A549 (cell line): ENCODE data around the gene POU2F3. TPM values are rescaled to one million over a fixed set of nuclear protein-coding genes. Genes with fewer than 3 reads are reported as not detected.

Experiments
- ATAC-seq, 2 experiments: fragments of 200-7000 bp in 1 of 2; fragments of >200 bp in 1 of 2; cut with Nextera tagmentation in 1 of 2; cut with Tn5 transposase in 1 of 2; 3 replicates each; pipeline versions ENCODE4 v1.8.0 to v1.9.1; 2018 to 2020; ENCODE audit warnings: mild to moderate bottlenecking in 1 of 2, moderate library complexity in 1 of 2
- CTCF ChIA-PET: fragments of 300-600 bp; sonication (Branson Sonifier 250); formaldehyde crosslinking; extraction: SDS; loops from one replicate; lab custom pipeline; 2021; ENCODE audit warnings: antibody characterized with exemption, inconsistent platforms; lab: Yijun Ruan, JAX
- POLR2A ChIA-PET: fragments of 350-600 bp; formaldehyde crosslinking; extraction: SDS; loops from one replicate; lab custom pipeline; 2021; ENCODE audit warnings: antibody characterized with exemption, inconsistent platforms; lab: Yijun Ruan, JAX
- DNase-seq, 2 experiments: peaks; one replicate each; pipeline versions ENCODE4 v3.0.0 to v3.0.0-alpha.2; 2011 to 2016; ENCODE audit warnings: low read depth in 1 of 2, low spot score in 1 of 2
- FAIRE-seq: peaks from 2 replicates; lab custom pipeline; 2011; peaks lifted over from hg19 to GRCh38; lab: Jason Lieb, UNC
- H3K27ac ChIP-seq, 2 experiments: fragments of >200 bp; sonication (Bioruptor Twin); formaldehyde crosslinking; 3 replicates each; pipeline ENCODE4 v1.5.1; 2016 to 2017
- H3K4me1 ChIP-seq: fragments of >200 bp; sonication (Bioruptor Twin); formaldehyde crosslinking; 3 replicates; pipeline ENCODE4 v1.6.1; 2016
- H3K4me2 ChIP-seq: fragments of >200 bp; sonication (Bioruptor Twin); formaldehyde crosslinking; 3 replicates; pipeline ENCODE4 v1.6.1; 2016
- H3K4me3 ChIP-seq: fragments of >200 bp; sonication (Bioruptor Twin); formaldehyde crosslinking; 3 replicates; pipeline ENCODE4 v1.5.1; 2016
- H3K9me3 ChIP-seq: fragments of >200 bp; sonication (Bioruptor Twin); formaldehyde crosslinking; 3 replicates; pipeline ENCODE4 v1.6.1; 2016
- BCL3 ChIP-seq: fragments of >200 bp; sonication (Bioruptor Twin); formaldehyde crosslinking; IDR thresholded peaks from 3 replicates; pipeline ENCODE4 v1.6.1; 2016
- BHLHE40 ChIP-seq: IDR thresholded peaks from 2 replicates; pipeline ENCODE4 v1.6.1; 2012; ENCODE audit warnings: low read depth, low read length, inconsistent platforms
- CTCF ChIP-seq: fragments of >200 bp; sonication (Bioruptor Twin); formaldehyde crosslinking; IDR thresholded peaks from 3 replicates; pipeline ENCODE4 v1.5.1; 2016
- EP300 ChIP-seq, 2 experiments: fragments of >200 bp; sonication (Bioruptor Twin); formaldehyde crosslinking; IDR thresholded peaks; 2 replicates in 1 of 2; 3 replicates in 1 of 2; pipeline ENCODE4 v1.6.1; 2016 to 2017
- FOSB ChIP-seq: fragments of 250-450 bp; sonication (Bioruptor Pico); IDR thresholded peaks from 2 replicates; pipeline ENCODE4 v1.5.0; 2020; ENCODE audit warnings: mild to moderate bottlenecking, moderate library complexity
- FOSL2 ChIP-seq, 2 experiments: fragments of 450-650 bp in 1 of 2; fragments of >200 bp in 1 of 2; sonication (Bioruptor Twin) in 1 of 2; formaldehyde crosslinking; IDR thresholded peaks; 2 replicates each; pipeline versions ENCODE4 v1.5.0 to v1.6.1; 2016 to 2020; ENCODE audit warnings: mild to moderate bottlenecking in 1 of 2, moderate library complexity in 1 of 2
- FOXS1 ChIP-seq: fragments of 250-450 bp; sonication (Bioruptor Pico); IDR thresholded peaks from 2 replicates; pipeline ENCODE4 v1.5.0; 2020; ENCODE audit warnings: mild to moderate bottlenecking, moderate library complexity
- HOXA7 ChIP-seq: fragments of 250-450 bp; sonication (Bioruptor Pico); IDR thresholded peaks from 2 replicates; pipeline ENCODE4 v1.5.0; 2020; ENCODE audit warnings: mild to moderate bottlenecking, moderate library complexity
- HOXB13 ChIP-seq: fragments of 250-450 bp; sonication (Bioruptor Pico); IDR thresholded peaks from 2 replicates; pipeline ENCODE4 v1.5.0; 2020; ENCODE audit warnings: low read depth, mild to moderate bottlenecking, moderate library complexity
- HOXB5 ChIP-seq: fragments of 250-450 bp; sonication (Bioruptor Pico); IDR thresholded peaks from 2 replicates; pipeline ENCODE4 v1.5.0; 2020; ENCODE audit warnings: mild to moderate bottlenecking, moderate library complexity
- JUN ChIP-seq, 2 experiments: fragments of >200 bp; sonication (Bioruptor Twin); formaldehyde crosslinking; IDR thresholded peaks; 2 replicates in 1 of 2; 3 replicates in 1 of 2; pipeline ENCODE4 v1.6.1; 2016 to 2017
- MAFK ChIP-seq: fragments of 450-650 bp; IDR thresholded peaks from 2 replicates; pipeline ENCODE4 v1.6.1; 2014; ENCODE audit not compliant: partially characterized antibody
- MAX ChIP-seq: IDR thresholded peaks from 2 replicates; pipeline ENCODE4 v1.6.1; 2012
- NFE2L2 ChIP-seq: fragments of 150-350 bp; conservative IDR thresholded peaks from 2 replicates; pipeline ENCODE4 v1.6.1; 2014; ENCODE audit warnings: low read length
- NPAS2 ChIP-seq: fragments of 250-450 bp; sonication (Bioruptor Pico); IDR thresholded peaks from 2 replicates; pipeline ENCODE4 v1.8.0; 2022; ENCODE audit warnings: mild to moderate bottlenecking, moderate library complexity, borderline replicate concordance
- PBX3 ChIP-seq: IDR thresholded peaks from 2 replicates; pipeline ENCODE4 v1.6.1; 2012
- PHF8 ChIP-seq: fragments of 200-600 bp; sonication (generic); IDR thresholded peaks from 2 replicates; pipeline ENCODE4 v1.6.1; 2016; ENCODE audit warnings: low read depth, mild to moderate bottlenecking, antibody characterized with exemption, moderate library complexity, borderline replicate concordance
- POLR2A ChIP-seq: IDR thresholded peaks from 2 replicates; pipeline ENCODE4 v1.6.1; 2012; ENCODE audit warnings: mild to moderate bottlenecking, low read length
- RAD21 ChIP-seq, 2 experiments: fragments of >200 bp in 1 of 2; sonication (Bioruptor Twin) in 1 of 2; formaldehyde crosslinking in 1 of 2; IDR thresholded peaks in 1 of 2; conservative IDR thresholded peaks in 1 of 2; 2 replicates in 1 of 2; 3 replicates in 1 of 2; pipeline ENCODE4 v1.6.1; 2012 to 2018; ENCODE audit warnings: inconsistent platforms in 1 of 2
- RFX5 ChIP-seq: fragments of 450-650 bp; IDR thresholded peaks from 2 replicates; pipeline ENCODE4 v1.7.1; 2014; ENCODE audit warnings: antibody characterized with exemption, mild to moderate bottlenecking, moderate library complexity
- SMC3 ChIP-seq: fragments of >200 bp; sonication (Bioruptor Twin); formaldehyde crosslinking; IDR thresholded peaks from 3 replicates; pipeline ENCODE4 v1.6.1; 2018; ENCODE audit warnings: inconsistent platforms
- SREBF2 ChIP-seq: fragments of 450-650 bp; IDR thresholded peaks from 2 replicates; pipeline ENCODE4 v1.6.1; 2014; ENCODE audit warnings: mild to moderate bottlenecking, moderate library complexity
- TFCP2L1 ChIP-seq: fragments of 250-450 bp; sonication (Bioruptor Pico); IDR thresholded peaks from 2 replicates; pipeline ENCODE4 v1.5.0; 2021; ENCODE audit warnings: mild to moderate bottlenecking
- ZC3H11A ChIP-seq: fragments of 450-650 bp; IDR thresholded peaks from 2 replicates; pipeline ENCODE4 v1.6.1; 2014; ENCODE audit warnings: antibody characterized with exemption, mild to moderate bottlenecking
- ZFP36 ChIP-seq: fragments of 450-650 bp; IDR thresholded peaks from 2 replicates; pipeline ENCODE4 v1.6.1; 2014; ENCODE audit warnings: borderline replicate concordance; ENCODE audit not compliant: partially characterized antibody
- ZSCAN20 ChIP-seq: fragments of 250-450 bp; sonication (Bioruptor Pico); IDR thresholded peaks from 2 replicates; pipeline ENCODE4 v1.8.0; 2022; ENCODE audit warnings: mild to moderate bottlenecking, moderate library complexity
- WGBS: methylation state at CpG from one replicate; pipeline ENCODE4 v1.1.6; 2017; ENCODE audit errors: missing lambda C conversion rate; 5-methylcytosine and 5-hydroxymethylcytosine counted together
- polyA plus RNA-seq, 4 experiments: library from polyadenylated mRNA; depleted of rRNA in 3 of 4; stranded (reverse); fragments of >200 nt; fragmentation: RNase III in 1 of 4; extraction: RNeasy Plus Mini Kit Qiagen cat#74134 plus additional on column Dnase treatment in 1 of 4; gene quantifications; 2 replicates in 3 of 4; 3 replicates in 1 of 4; pipeline ENCODE4 v1.2.3, GENCODE V29; 2011 to 2017

POU2F3 gene
- polyA plus RNA-seq, 2 of the 4 experiments (the other 2 are of a cell fraction) = not detected

- no peak overlapping the region for H3K4me2 ChIP-seq
- no peaks in the 10 kb centered on the region for H3K4me1 ChIP-seq
- FAIRE-seq (no peak), DNase-seq (no peak), ATAC-seq (no peak)
- TF ChIP-seq SREBF2 (no peak), TFCP2L1 (no peak), CTCF (no peak), BHLHE40 (no peak), PHF8 (no peak), JUN (IDR thresholded peaks at IDR 0.05) (no peak), ZC3H11A (no peak), PBX3 (no peak), MAFK (no peak), FOSL2 (IDR thresholded peaks at IDR 0.05) (no peak), FOSL2 (CRISPR knock-in tag; IDR thresholded peaks at IDR 0.05) (no peak), EP300 (IDR thresholded peaks at IDR 0.05) (no peak), FOXS1 (no peak)
- no peaks in the 10 kb centered on the region for H3K9me3 ChIP-seq
- no peak overlapping the region for H3K4me3 ChIP-seq
- ChIA-PET CTCF (interaction anchor here (1.9 to 19.9 kb wide), 3 partner anchors 9 to 82 kb away, joined by 5 to 407 read pairs (median 245); no protein-coding TSS in a partner anchor), POLR2A (no interaction called here)
- WGBS = 56% methylated on average over 1 of the region's 1 CpG
- no peak overlapping the region for H3K27ac ChIP-seq
Measured at GRCh38 chr11:120221115-120221752, 18.7 kb upstream of the POU2F3 start.

- ATAC-seq = no peak
- ChIA-PET POLR2A (no interaction called here), CTCF (interaction anchor here (1.8 to 19.9 kb wide), 3 partner anchors 13 to 81 kb away, joined by 6 to 407 read pairs (median 245); no protein-coding TSS in a partner anchor)
- H3K27ac ChIP-seq = no peak overlapping the region
- no peaks in the 10 kb centered on the region for H3K9me3 ChIP-seq
- no peak overlapping the region for H3K4me3 ChIP-seq
- DNase-seq = no peak
- no peak for FAIRE-seq
- no peak for TF ChIP-seq MAFK
- TF ChIP-seq NPAS2 (CRISPR knock-in tag) = no peak
- TF ChIP-seq ZFP36 = no peak
- no peak for TF ChIP-seq ZSCAN20
- TF ChIP-seq NFE2L2 = no peak
- TF ChIP-seq HOXB5 (CRISPR knock-in tag) = no peak
- no peak for TF ChIP-seq SMC3
- TF ChIP-seq RFX5 = no peak
- TF ChIP-seq JUN (IDR thresholded peaks at IDR 0.05) = no peak
- no peak for TF ChIP-seq PHF8
- no peak for TF ChIP-seq MAX
- WGBS = 80% methylated on average over 7 of the region's 8 CpGs
- no peaks in the 10 kb centered on the region for H3K4me1 ChIP-seq
- H3K4me2 ChIP-seq = no peak overlapping the region
Measured at GRCh38 chr11:120222916-120223315, 17.0 kb upstream of the POU2F3 start.

GRCh38 chr11:120223793-120224192 lies 16.1 kb upstream of the POU2F3 start:
- Histone ChIP-seq H3K4me1 (no peaks in the 10 kb centered on the region), H3K27ac (no peak overlapping the region), H3K4me2 (no peak overlapping the region), H3K9me3 (no peaks in the 10 kb centered on the region), H3K4me3 (no peak overlapping the region)
- ChIA-PET POLR2A (no interaction called here), CTCF (interaction anchor here (1.2 to 19.9 kb wide), 4 partner anchors 11 to 743 kb away, joined by 3 to 407 read pairs (median 126); no protein-coding TSS in a partner anchor)
- FAIRE-seq (no peak), DNase-seq (no peak), ATAC-seq (no peak)
- no CpG with 5 or more reads among the region's 1 CpG for WGBS
- no peak for TF ChIP-seq FOSB (CRISPR knock-in tag)
- no peak for TF ChIP-seq TFCP2L1
- TF ChIP-seq PBX3 = no peak
- TF ChIP-seq CTCF = no peak
- no peak for TF ChIP-seq RAD21 (conservative IDR thresholded peaks at IDR 0.05 in 1 of 2, IDR thresholded peaks at IDR 0.05 in 1 of 2)
- no peak for TF ChIP-seq HOXB5 (CRISPR knock-in tag)
- no peak for TF ChIP-seq POLR2A
- TF ChIP-seq NFE2L2 = no peak
- TF ChIP-seq HOXA7 (CRISPR knock-in tag) = no peak
- TF ChIP-seq BCL3 = no peak
- TF ChIP-seq HOXB13 (CRISPR knock-in tag) = no peak
